Activated gamma-delta T cell (primary cell): ENCODE data around the gene SLC25A22.

Source experiments
- DNase-seq: peaks from one replicate; lab custom pipeline; 2025; lab: John Stamatoyannopoulos, UW

SLC25A22 gene

GRCh38 chr11:788953-789940 lies 8.8 kb downstream of the SLC25A22 start:
- no peak for DNase-seq

GRCh38 chr11:788009-788640 lies 10.0 kb downstream of the SLC25A22 start:
- DNase-seq: no peak

DNA sequence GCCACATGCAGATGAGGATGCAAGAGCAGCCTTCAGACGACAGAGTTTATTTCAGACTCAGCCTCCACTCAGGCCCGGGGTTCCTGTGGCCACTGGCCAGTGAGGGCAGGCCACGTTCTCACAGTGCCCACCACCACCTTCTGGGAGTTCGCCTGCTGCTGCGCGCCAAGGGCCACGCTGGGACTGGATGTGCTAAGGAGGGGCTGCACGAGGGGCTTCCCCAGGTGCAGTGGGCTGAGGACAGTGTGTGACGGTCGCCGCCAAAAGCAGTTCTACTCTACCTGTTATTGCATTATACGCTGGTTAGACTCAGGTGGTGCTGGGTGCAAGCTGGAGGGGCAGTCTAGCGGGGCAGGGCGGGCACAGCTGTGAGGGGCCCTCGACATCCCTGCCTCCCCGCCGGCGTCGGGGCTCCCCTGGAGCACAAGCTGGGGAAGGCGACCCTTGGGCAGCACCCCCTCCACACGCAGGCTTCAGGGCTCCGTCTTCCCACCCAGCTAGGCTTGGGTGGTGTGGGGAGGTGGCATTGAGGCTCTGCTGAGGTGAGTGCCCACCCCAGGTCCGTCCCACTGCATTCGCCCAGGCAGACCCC lies 10.9 kb downstream of the SLC25A22 start:
- no peak for DNase-seq

DNA sequence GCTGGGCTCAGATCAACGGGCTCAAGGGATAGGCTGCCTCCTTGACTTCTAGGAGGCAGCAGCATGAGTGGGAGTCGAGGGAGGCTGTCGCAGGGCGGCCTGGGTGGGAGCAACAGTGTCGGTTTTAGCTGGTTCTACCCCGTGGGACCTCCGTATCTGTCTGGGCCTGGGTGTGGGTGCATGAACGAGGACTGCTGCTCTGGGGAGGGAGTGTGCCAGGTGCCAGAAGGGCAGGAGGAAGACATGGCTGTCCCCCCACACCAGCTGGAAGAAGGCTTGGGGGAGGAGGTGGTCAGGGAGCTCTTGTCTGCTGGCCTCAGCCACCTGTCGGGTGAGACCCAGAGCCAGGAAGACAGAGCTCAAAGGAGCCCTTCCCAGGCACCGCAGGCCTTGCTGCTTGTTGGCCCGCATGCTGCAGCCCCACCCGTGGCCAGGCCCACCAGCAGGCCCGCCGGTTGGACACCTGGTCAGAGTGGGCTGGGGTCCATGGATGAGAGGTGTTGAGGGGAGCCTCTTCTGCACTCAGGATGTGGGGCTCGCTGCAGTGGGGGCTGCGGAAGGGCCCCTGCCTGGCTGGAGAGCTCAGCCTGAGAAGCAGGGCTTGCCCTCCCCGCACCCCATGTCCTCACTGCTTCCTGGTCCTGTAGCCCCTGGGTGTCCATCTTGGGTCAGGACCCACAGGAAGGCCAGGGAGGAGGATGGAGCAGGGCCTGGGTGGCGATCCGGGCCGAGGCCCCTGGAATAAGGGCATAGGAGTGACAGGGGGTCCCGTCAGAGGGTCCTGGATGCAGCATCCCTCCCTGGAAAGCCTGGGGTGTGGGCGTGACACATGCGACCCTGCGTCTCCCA lies 11.6 kb downstream of the SLC25A22 start:
- DNase-seq: no peak

DNA sequence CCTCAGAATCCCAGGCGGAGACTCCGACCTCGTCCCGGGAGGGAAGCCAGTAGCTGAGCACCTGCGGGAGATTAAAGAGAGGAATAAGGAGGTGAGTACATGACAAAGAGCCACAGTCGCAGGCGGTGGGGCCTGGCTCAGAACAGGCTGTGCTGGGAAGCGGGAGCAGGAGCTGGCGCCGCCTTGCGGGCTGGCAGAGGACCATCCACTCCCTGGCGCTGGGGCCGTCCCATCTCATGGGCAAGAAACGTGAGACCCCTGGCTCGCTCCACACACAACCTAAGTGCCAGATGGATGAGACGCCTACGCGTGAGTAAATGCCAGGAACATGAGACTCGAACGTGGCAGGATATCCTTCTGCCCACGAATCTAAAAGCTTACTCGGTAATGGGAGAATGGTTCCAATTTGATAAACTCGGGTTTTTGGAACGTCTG lies 14.5 kb downstream of the SLC25A22 start:
- no peak for DNase-seq

GRCh38 chr11:782264-783174 lies 15.6 kb downstream of the SLC25A22 start:
- DNase-seq: no peak

DNA sequence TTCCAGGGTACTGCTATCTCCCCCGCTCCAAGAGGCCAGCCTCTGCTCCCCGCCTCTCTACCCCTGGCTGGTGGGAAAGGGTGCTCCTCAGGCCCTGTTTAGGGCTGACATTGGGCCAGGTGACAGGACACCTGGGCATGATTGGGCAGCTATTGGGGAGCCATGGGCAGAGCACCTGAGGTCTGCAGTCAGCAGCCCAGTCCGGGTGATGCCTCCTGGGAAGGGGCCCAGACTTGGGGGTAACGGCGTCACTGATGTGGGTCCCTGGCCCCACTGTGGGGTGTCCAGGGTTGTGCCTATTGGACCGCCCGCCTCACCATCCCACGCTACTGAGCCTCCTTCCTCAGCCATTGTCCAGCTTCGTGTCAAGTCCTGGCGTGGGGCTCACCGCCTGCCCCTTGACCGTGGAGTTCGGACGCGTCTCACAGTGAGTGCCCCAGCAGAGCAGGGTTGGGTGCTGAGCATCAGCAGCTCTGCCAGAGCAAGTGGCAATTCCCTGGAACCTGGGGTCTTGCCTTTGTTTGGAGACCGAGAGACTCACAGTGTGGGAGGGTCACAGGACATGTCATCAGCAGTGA lies 18.0 kb downstream of the SLC25A22 start:
- DNase-seq: no peak

GRCh38 chr11:778976-779954 lies 18.8 kb downstream of the SLC25A22 start:
- no peak for DNase-seq

GRCh38 chr11:777288-778255 lies 20.5 kb downstream of the SLC25A22 start, which contains the start of gene GATD1:
GATD1 (minus strand) TSS chr11:777487; CDS start chr11:777462, 25 bp downstream.
- DNase-seq: peak; percentile 93

DNA sequence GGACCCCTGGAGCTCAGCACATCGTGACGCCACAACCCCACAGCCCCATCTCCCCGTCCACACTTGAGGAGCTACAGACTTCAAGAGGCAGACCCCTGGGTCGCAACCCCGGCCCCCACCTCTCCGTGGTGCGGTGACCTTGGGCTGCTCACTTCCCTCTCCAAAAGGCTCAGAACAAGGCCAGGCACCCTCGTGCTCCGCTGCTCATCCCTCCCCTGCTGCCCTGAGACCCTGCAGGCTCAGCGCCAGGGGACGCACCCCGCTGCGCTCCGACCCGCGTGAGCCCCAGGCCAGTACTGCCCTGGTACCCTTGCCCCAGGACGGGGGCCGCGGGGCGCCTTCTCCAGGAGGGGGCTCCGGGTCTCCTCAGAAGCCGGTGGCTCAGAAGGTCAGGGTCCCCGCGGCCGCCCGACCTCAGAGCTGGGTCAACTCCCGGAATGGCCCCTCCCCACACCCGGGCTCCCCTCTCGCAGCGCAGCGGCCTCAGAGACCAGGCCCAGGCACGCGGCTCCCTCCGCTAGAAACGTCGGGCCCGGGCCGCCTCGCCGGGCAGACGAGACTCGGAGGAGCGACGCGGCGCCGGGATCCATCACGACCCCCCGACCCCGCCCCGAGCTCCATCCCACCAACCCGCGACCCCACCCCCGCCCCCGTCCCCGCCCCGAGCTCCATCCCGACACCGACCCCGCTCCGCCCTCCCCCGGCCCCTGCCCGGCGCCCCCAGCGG lies 21.4 kb downstream of the SLC25A22 start:
- DNase-seq: no peak

GRCh38 chr11:776263-776560 lies 21.9 kb downstream of the SLC25A22 start:
- no peak for DNase-seq

DNA sequence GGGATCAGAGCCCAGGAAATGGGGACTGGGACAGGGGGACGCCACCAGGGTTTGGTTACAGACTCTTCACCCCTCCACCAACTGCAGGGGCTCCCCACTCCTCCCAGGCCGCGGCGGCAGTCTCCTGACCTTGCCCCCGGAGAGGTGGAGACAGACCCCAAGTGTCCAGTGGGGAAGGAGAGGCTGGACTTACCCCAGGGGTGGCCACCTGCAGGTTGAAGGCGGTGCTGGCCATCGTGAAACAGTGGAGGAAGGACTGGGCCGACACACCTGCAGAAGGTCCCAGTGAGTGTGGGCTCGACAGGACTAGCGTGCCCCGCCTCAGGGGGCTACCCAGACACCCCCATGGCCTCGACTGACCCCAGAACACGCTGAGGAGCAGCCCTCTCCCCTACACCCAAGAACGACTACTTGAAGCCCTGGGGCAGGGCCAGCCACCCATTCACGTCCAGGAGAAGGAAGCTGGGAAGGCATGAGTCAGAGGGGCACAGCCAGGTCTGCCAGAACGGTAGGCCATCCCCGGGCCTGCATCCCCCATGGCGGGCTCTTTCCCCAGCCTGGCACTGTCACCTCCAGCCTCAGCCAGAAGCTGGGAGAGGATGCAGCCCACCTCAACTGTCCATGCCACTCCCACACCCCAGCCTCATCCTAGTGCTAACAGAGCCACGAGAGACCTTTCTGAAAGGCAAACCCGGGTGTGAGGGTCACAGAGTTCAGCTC lies 23.0 kb downstream of the SLC25A22 start:
- no peak for DNase-seq

DNA sequence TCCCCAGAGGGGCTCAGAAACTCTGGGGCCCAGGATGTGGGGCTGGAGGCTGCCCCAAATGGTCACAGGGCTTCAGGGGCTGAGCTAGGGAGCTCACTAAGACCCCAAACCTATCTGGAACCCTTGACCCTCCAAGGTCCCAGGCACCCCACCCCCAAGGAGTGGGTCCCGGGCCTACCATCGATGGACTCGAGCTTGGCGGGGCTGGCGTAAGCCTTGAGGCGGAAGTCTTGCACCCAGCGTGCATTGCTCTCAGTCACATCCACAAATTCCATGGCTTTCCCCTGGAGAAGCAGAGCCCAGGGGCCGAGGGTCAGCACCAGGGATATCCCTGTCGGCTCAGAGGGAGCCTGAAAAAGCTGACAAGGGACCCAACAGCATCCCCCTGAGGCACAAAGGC lies 24.3 kb downstream of the SLC25A22 start:
- no peak for DNase-seq

- DNase-seq: no peak
These were observed 24.7 kb downstream of the SLC25A22 start for GRCh38 chr11:773425-773824.

GRCh38 chr11:772429-773390 lies 25.4 kb downstream of the SLC25A22 start:
- DNase-seq: no peak
